Subcutaneous adipose tissue (tissue), 4 donors: Measurements from ENCODE around the gene ACTN2. TPM values are rescaled to one million over a fixed set of nuclear protein-coding genes. Genes with fewer than 3 reads are reported as not detected.

Experiments used
- CTCF ChIP-seq: fragments of 450-650 bp; IDR thresholded peaks from one replicate; pipeline ENCODE4 v1.5.1; 2016; ENCODE audit warnings: low read depth, mild to moderate bottlenecking, control low read depth, antibody characterized with exemption, moderate library complexity
- total RNA-seq, 4 donors: library from RNA; depleted of rRNA; stranded (reverse); fragments of >200 nt; gene quantifications; one replicate each; pipeline ENCODE4 v1.1.0, GENCODE V29; 2016

ACTN2 gene
- total RNA-seq, 4 donors from 2014 or later: 0.22 to 1.7 (median 0.57) TPM; not detected in 1

DNA sequence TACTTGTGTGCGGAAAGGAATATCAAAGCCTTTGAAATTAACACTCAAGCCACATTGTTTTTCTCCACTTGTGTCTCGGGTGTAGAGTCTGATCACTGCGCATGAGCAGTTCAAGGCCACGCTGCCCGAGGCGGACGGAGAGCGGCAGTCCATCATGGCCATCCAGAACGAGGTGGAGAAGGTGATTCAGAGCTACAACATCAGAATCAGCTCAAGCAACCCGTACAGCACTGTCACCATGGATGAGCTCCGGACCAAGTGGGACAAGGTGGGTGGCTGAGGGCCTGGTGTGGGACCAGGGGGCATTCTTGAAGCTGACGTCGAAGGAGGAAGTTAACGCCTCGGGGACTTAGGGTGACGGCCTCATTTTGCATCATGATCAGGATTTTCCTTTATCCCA, 65.1 kb downstream of the ACTN2 start:
- TF ChIP-seq CTCF: no peak

DNA sequence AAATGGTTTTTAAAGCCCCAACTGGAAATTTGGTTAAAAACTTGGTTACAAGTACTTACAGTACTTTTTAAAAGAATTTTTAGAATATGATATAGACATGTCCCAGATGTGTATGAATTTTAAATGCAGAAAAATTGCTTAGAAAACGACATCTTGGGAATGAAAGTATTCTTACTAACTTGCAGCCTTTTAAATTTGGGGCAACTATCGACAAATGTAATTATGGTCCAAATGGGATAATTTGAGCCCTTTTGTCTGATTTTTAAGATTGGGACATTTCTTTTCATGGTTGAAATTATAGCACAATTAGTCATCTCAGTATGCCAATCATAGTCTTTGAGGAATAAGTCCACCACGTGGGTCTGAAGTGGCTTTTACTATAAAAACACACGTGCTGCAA, 65.6 kb downstream of the ACTN2 start:
- no peak for TF ChIP-seq CTCF

- no peak for TF ChIP-seq CTCF
Observed at GRCh38 chr1:236753516-236753915, 67.2 kb downstream of the ACTN2 start.

DNA sequence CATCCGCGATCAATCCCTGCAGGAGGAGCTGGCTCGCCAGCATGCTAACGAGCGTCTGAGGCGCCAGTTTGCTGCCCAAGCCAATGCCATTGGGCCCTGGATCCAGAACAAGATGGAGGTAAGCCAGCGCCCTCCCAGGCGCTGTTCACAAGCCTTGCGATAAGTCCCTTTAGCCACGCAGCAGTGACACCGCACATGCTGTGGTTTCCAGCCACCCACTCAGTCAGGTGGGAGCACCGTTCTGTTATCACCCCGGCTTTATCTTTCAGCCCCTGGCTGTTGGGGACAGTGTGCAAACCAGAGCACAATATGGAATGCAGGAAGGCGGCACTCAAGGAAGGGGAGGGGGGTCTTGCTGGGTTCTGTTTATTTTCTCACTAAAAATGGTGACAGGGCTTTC, 67.7 kb downstream of the ACTN2 start:
- TF ChIP-seq CTCF: no peak

DNA sequence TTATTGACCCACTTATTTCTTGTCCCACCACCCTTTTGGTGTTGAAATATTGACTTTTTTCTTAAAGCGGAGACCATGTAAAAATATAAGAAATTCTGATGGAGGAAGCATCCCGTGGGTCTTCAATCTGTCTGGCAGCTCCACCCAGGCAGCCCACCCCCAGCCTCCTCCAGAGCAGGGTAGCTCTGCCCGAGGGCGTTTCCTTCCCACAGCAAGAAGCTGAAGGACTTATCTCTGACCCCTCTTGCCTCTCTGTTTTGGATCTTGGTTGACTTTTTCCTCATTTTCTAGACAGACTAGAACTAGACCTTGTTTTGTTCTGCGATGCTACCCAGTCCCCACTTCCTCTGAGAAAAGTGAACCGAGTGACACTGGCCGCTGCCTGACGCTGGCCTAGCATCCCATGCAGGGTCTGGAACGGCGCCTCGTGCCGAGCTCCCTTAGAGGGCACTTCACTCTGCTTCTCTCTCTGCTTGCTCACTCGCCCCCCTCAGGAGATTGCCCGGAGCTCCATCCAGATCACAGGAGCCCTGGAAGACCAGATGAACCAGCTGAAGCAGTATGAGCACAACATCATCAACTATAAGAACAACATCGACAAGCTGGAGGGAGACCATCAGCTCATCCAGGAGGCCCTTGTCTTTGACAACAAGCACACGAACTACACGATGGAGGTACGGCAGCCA, 68.4 kb downstream of the ACTN2 start:
- TF ChIP-seq CTCF: no peak

DNA sequence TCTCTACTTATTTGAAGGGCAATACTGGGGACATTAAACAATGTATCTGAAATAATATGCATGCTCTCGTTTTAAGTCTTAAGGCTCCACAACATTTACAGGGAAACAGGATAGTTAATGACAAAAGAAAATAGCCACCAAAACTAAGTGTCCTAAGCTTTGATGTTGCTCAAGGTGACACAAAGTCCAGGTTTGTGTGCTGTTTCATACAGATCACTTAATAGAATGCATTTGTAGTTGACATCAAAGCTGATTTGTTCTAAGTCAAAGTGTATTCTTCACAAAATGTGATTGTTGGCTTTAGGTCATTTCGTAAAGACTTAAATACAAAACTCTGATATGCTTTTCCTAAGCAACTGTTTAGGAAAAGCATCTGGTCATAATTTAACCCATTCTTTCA, 71.3 kb downstream of the ACTN2 start:
- TF ChIP-seq CTCF: no peak

- no peak for TF ChIP-seq CTCF
Observed at GRCh38 chr1:236759252-236759859, 73.1 kb downstream of the ACTN2 start.
